ENCODE results near the gene SERPINH1. TPM values are rescaled to one million over a fixed set of nuclear protein-coding genes. Genes with fewer than 3 reads are reported as not detected.

SERPINH1 gene
- total and polyA plus RNA-seq, 2 of the 13 experiments (the other 11 are each of a cell fraction or from before 2014, with no cell fraction given), result 83.6 to 83.8 TPM

- TF ChIP-seq AHDC1 (CRISPR knock-in tag; IDR thresholded peaks at IDR 0.05; ENCODE audit: borderline replicate concordance) (no peak), ZNF749 (CRISPR knock-in tag; IDR thresholded peaks at IDR 0.05; ENCODE audit: borderline replicate concordance) (no peak), ZNF761 (CRISPR knock-in tag; conservative IDR thresholded peaks at IDR 0.05) (no peak), ZNF207 (IDR thresholded peaks at IDR 0.05; ENCODE audit: borderline replicate concordance) (no peak), ZNF232 (CRISPR knock-in tag; IDR thresholded peaks at IDR 0.05; ENCODE audit: borderline replicate concordance) (no peak), ZNF335 (CRISPR knock-in tag; IDR thresholded peaks at IDR 0.05) (no peak), PCBP1 (IDR thresholded peaks at IDR 0.05; ENCODE audit: borderline replicate concordance, low read depth, low read length) (no peak), KLF15 (CRISPR knock-in tag; IDR thresholded peaks at IDR 0.05; ENCODE audit: borderline replicate concordance) (0 out of 2 replicates have a peak, but pooled peaks have one; percentile 7), SRSF4 (IDR thresholded peaks at IDR 0.05; ENCODE audit: low read depth, low read length, poor library complexity, severe bottlenecking) (no peak), ZNF292 (CRISPR knock-in tag; IDR thresholded peaks at IDR 0.05; ENCODE audit: borderline replicate concordance, low read depth) (peak; percentile 9; the same call in 1 of the 2 replicates)
- TF ChIP-seq, protein P1, sequence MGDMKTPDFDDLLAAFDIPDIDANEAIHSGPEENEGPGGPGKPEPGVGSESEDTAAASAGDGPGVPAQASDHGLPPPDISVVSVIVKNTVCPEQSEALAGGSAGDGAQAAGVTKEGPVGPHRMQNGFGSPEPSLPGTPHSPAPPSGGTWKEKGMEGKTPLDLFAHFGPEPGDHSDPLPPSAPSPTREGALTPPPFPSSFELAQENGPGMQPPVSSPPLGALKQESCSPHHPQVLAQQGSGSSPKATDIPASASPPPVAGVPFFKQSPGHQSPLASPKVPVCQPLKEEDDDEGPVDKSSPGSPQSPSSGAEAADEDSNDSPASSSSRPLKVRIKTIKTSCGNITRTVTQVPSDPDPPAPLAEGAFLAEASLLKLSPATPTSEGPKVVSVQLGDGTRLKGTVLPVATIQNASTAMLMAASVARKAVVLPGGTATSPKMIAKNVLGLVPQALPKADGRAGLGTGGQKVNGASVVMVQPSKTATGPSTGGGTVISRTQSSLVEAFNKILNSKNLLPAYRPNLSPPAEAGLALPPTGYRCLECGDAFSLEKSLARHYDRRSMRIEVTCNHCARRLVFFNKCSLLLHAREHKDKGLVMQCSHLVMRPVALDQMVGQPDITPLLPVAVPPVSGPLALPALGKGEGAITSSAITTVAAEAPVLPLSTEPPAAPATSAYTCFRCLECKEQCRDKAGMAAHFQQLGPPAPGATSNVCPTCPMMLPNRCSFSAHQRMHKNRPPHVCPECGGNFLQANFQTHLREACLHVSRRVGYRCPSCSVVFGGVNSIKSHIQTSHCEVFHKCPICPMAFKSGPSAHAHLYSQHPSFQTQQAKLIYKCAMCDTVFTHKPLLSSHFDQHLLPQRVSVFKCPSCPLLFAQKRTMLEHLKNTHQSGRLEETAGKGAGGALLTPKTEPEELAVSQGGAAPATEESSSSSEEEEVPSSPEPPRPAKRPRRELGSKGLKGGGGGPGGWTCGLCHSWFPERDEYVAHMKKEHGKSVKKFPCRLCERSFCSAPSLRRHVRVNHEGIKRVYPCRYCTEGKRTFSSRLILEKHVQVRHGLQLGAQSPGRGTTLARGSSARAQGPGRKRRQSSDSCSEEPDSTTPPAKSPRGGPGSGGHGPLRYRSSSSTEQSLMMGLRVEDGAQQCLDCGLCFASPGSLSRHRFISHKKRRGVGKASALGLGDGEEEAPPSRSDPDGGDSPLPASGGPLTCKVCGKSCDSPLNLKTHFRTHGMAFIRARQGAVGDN (CRISPR knock-in tag; IDR thresholded peaks at IDR 0.05), result peak; percentile 53; the same call in 1 of the 2 replicates
- TF ChIP-seq, protein P2, sequence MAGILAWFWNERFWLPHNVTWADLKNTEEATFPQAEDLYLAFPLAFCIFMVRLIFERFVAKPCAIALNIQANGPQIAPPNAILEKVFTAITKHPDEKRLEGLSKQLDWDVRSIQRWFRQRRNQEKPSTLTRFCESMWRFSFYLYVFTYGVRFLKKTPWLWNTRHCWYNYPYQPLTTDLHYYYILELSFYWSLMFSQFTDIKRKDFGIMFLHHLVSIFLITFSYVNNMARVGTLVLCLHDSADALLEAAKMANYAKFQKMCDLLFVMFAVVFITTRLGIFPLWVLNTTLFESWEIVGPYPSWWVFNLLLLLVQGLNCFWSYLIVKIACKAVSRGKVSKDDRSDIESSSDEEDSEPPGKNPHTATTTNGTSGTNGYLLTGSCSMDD (CRISPR knock-in tag; IDR thresholded peaks at IDR 0.05), result no peak
These were observed 43.9 kb upstream of the SERPINH1 start (continued) for GRCh38 chr11:75518204-75518549.

Measured in HepG2 (cell line).